Chondrocyte (in vitro differentiated cells): ENCODE data around the gene CEMIP2. TPM values are rescaled to one million over a fixed set of nuclear protein-coding genes. Genes with fewer than 3 reads are reported as not detected.
"Not testable (repeated sequence)": the region's sequence is repeated elsewhere in the genome, so short reads cannot be mapped to it uniquely, and the experiment has no call there.

Experiments used
- DNase-seq: peaks from one replicate; pipeline ENCODE4 v3.0.0; 2021; ENCODE audit warnings: mixed read lengths, low spot score
- H3K27ac Mint-ChIP-seq: one replicate; pipeline ENCODE4 v1.8.0; 2021; ENCODE audit warnings: mild to moderate bottlenecking, moderate library complexity, mixed read lengths; ENCODE audit not compliant: unreplicated experiment
- H3K27me3 Mint-ChIP-seq: 2 replicates; pipeline ENCODE4 v1.8.0; 2021; ENCODE audit warnings: low read depth, mixed read lengths
- H3K36me3 Mint-ChIP-seq: 2 replicates; pipeline ENCODE4 v1.8.0; 2021; ENCODE audit warnings: low read depth, mixed read lengths
- H3K4me1 Mint-ChIP-seq: 2 replicates; pipeline ENCODE4 v1.8.0; 2021; ENCODE audit warnings: low read depth, mild to moderate bottlenecking, mixed read lengths
- H3K4me3 Mint-ChIP-seq: one replicate; pipeline ENCODE4 v1.8.0; 2021; ENCODE audit warnings: mild to moderate bottlenecking, moderate library complexity, mixed read lengths; ENCODE audit not compliant: unreplicated experiment
- H3K9me3 Mint-ChIP-seq: 2 replicates; pipeline ENCODE4 v1.8.0; 2021; ENCODE audit warnings: low read depth, mixed read lengths
- total RNA-seq: library from RNA; stranded (reverse); gene quantifications from 3 replicates; pipeline ENCODE4 v1.2.1, GENCODE V29; 2021
- TF ChIP-seq, protein P1 (sequence below): fragments of 200-600 bp; sonication (generic); IDR thresholded peaks from 2 replicates; pipeline ENCODE4 v1.5.0; 2021; ENCODE audit warnings: antibody characterized with exemption, mild to moderate bottlenecking, moderate library complexity

The CEMIP2 gene
- total RNA-seq, 1 donor from 2014 or later = 23.3 TPM

- no peak overlapping the region for H3K4me3 Mint-ChIP-seq
- H3K36me3 Mint-ChIP-seq = peaks cover 24% of the 10 kb centered on the region
- no peaks in the 10 kb centered on the region for H3K9me3 Mint-ChIP-seq
- H3K4me1 Mint-ChIP-seq = no peaks in the 10 kb centered on the region
- no peaks in the 10 kb centered on the region for H3K27me3 Mint-ChIP-seq
- no peak overlapping the region for H3K27ac Mint-ChIP-seq
- DNase-seq = no peak
- TF ChIP-seq, protein P1, sequence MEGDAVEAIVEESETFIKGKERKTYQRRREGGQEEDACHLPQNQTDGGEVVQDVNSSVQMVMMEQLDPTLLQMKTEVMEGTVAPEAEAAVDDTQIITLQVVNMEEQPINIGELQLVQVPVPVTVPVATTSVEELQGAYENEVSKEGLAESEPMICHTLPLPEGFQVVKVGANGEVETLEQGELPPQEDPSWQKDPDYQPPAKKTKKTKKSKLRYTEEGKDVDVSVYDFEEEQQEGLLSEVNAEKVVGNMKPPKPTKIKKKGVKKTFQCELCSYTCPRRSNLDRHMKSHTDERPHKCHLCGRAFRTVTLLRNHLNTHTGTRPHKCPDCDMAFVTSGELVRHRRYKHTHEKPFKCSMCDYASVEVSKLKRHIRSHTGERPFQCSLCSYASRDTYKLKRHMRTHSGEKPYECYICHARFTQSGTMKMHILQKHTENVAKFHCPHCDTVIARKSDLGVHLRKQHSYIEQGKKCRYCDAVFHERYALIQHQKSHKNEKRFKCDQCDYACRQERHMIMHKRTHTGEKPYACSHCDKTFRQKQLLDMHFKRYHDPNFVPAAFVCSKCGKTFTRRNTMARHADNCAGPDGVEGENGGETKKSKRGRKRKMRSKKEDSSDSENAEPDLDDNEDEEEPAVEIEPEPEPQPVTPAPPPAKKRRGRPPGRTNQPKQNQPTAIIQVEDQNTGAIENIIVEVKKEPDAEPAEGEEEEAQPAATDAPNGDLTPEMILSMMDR = no peak
Measured at GRCh38 chr9:71693607-71694006, 74.7 kb downstream of the CEMIP2 start.

DNA sequence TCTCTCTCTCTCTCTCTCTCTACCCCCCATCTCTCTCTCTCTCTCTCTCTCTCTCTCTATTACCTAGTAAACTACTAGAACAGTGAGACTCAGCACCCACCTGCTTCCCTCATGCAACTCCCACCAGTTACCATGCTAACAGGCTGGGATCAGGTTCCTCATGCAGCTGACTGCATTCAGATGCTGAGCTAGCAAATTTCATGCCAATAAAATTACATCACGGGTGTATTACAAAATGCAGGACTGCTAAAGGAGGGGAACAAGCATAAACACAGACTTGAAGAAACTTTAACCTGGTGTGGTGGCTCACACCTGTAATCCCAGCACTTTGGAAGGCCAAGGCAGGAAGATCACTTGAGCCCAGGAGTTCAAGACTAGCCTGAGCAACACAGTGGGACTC is 76.0 kb downstream of the CEMIP2 start:
- Mint-ChIP-seq H3K27ac (no peak overlapping the region), H3K9me3 (no peaks in the 10 kb centered on the region), H3K4me1 (no peaks in the 10 kb centered on the region), H3K4me3 (no peak overlapping the region), H3K36me3 (peaks cover 20% of the 10 kb centered on the region), H3K27me3 (no peaks in the 10 kb centered on the region)
- TF ChIP-seq, protein P1 = no peak
- DNase-seq = no peak

DNA sequence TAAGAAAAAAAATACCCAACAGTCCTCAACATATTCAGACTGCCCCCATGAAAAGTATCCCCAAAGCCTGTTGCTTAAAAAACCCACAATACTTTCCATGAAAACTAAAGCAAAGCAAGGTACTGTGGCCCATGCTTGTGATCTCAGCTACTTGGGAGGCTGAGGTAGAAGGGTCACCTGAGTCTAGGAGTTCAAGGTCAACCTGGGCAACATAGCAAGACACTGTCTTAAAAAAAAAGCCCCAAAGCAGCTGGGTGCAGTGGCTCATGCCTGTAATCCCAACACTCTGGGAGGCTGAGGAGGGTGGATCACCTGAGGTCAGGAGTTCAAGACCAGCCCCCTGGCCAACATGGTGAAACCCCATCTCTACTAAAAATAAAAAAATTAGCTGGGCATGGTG is 76.7 kb downstream of the CEMIP2 start:
- peaks cover 22% of the 10 kb centered on the region for H3K36me3 Mint-ChIP-seq
- H3K4me1 Mint-ChIP-seq, H3K27me3 Mint-ChIP-seq, H3K9me3 Mint-ChIP-seq, DNase-seq, H3K27ac Mint-ChIP-seq, H3K4me3 Mint-ChIP-seq: not testable (repeated sequence)

GRCh38 chr9:71690689-71691435 is 77.5 kb downstream of the CEMIP2 start:
- Mint-ChIP-seq H3K9me3 (no peaks in the 10 kb centered on the region), H3K27ac (no peak overlapping the region), H3K4me1 (no peaks in the 10 kb centered on the region), H3K4me3 (no peak overlapping the region), H3K36me3 (peaks cover 24% of the 10 kb centered on the region), H3K27me3 (no peaks in the 10 kb centered on the region)
- no peak for DNase-seq
- TF ChIP-seq, protein P1 = no peak

DNA sequence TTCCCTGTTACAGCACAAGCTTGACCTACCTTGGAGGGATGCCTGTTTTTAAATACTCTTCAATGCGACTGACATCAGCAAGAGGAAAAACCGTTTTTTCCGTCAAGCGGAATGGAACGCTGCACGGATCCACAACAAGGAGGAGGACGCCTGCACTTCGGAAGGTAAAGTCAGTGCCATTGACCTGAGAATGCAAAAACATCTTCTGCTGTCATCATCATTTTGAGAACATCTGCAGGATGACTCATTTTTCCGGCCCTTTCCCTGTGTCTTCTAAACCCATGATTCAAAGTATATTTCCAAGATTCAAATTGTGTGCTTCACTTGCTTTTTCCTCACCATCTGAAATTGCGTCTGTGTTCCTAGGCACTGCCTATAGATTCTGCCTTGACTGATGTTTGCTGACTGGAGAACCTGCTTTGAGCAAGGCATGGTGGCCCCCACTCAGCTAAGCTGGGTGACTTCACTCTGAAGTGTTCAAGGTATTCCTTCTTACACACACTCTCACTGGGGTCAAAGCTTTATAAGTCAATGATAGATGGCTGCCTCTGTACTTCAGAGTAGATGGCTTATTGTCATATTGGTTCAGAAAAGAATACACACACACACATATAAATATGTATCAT is 78.1 kb downstream of the CEMIP2 start:
- H3K4me1 Mint-ChIP-seq = no peaks in the 10 kb centered on the region
- peaks cover 27% of the 10 kb centered on the region for H3K36me3 Mint-ChIP-seq
- DNase-seq = no peak
- no peaks in the 10 kb centered on the region for H3K27me3 Mint-ChIP-seq
- TF ChIP-seq, protein P1 = no peak
- no peaks in the 10 kb centered on the region for H3K9me3 Mint-ChIP-seq
- no peak overlapping the region for H3K4me3 Mint-ChIP-seq
- peak overlapping the region; percentile 25 for H3K27ac Mint-ChIP-seq
